ENCODE data around the gene ALG12.

DNA sequence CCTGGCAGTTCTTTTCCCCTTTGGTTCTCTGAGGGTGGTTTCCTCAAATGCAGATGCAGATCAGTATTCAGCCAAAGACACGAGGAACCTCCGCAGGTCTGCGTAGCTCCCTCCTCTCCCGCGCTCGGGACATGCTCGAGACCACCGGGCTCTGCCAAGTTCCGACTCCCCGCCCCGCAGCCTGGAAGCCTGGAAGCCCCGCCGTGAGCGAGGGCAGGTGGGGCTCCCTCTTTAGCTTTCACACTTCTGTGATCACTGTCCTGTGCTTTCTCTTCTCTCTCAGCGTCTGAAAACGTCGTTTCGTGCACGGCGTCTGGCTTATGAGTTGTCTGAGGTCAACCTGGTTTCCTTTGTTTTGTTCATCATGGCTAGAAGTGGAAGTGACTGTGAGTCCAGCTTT, 38.0 kb downstream of the ALG12 start:
- TF ChIP-seq CTCF (IDR thresholded peaks at IDR 0.05; ENCODE audit: insufficient read depth, low read depth, low read length) = no peak
- no peak for TF ChIP-seq EZH2 (IDR thresholded peaks at IDR 0.05; ENCODE audit: insufficient read depth, low read length)
